Psoas muscle (tissue), 8 donors: ENCODE measurements around the gene AFDN. TPM values are rescaled to one million over a fixed set of nuclear protein-coding genes. Genes with fewer than 3 reads are reported as not detected.

ENCODE experiments used
- ATAC-seq, 4 donors: fragments of 200-7000 bp; cut with Tn5 transposase; one replicate each; pipeline ENCODE4 v1.9.1; 2020; ENCODE audit warnings: moderate library complexity in 3 of 4, mild to moderate bottlenecking in 2 of 4
- DNase-seq, 2 donors: peaks; one replicate each; pipeline ENCODE4 v3.0.0-alpha.2; 2020
- H3K27ac ChIP-seq: fragments of 200-600 bp; one replicate; pipeline ENCODE4 v1.8.0; 2022
- H3K27me3 ChIP-seq, 3 donors: fragments of 200-600 bp in 1 of 3; one replicate each; pipeline versions ENCODE4 v1.6.1 to v1.8.0; 2013 to 2022; ENCODE audit warnings: low read length in 2 of 3, mild to moderate bottlenecking in 2 of 3, moderate library complexity in 1 of 3; ENCODE audit not compliant: insufficient read depth in 3 of 3
- H3K36me3 ChIP-seq, 2 donors: fragments of 200-600 bp in 1 of 2; one replicate each; pipeline versions ENCODE4 v1.6.1 to v1.8.0; 2013 to 2022; ENCODE audit warnings: low read depth in 1 of 2, mild to moderate bottlenecking in 1 of 2, moderate library complexity in 1 of 2; ENCODE audit not compliant: insufficient read depth in 1 of 2
- H3K4me1 ChIP-seq: fragments of 200-600 bp; one replicate; pipeline ENCODE4 v1.8.0; 2022
- H3K4me3 ChIP-seq: fragments of 200-600 bp; one replicate; pipeline ENCODE4 v1.8.0; 2022; ENCODE audit warnings: mild to moderate bottlenecking
- H3K9me3 ChIP-seq: fragments of 200-600 bp; one replicate; pipeline ENCODE4 v1.8.0; 2022
- WGBS, 3 donors: extraction: QIAGEN DNeasy Blood & Tissue Kit; methylation state at CpG; one replicate each; pipeline versions ENCODE4 v1.1.6 to v1.1.7; 2013; 5-methylcytosine and 5-hydroxymethylcytosine counted together
- intact Hi-C, 2 donors: fragments of 100-400 bp; cut with DNase I; formaldehyde crosslinking; loops; one replicate each; pipeline versions ENCODE4 v1.11.0 to v1.14.2; 2022
- polyA plus RNA-seq, 3 donors: library from polyadenylated mRNA; stranded (reverse); fragments of 200-250 nt; gene quantifications; one replicate each; pipeline ENCODE4 v1.2.3, GENCODE V29; 2013
- total RNA-seq, 4 donors: library from RNA; stranded (reverse); fragmentation: NEBNext Ultra II Directional in 2 of 4; extraction: Animal tissue kit (Norgen Biotek cat#: 25700) in 2 of 4; gene quantifications; one replicate each; pipeline versions ENCODE4 v1.2.1 to v1.2.4, GENCODE V29; 2021 to 2023
- TF ChIP-seq, protein P1 (sequence below): fragments of 200-600 bp; IDR thresholded peaks from one replicate; pipeline ENCODE4 v1.8.0; 2022; ENCODE audit warnings: antibody characterized with exemption
- donor health status: healthy with polysubstance abuse.
- donor health status: DM: no; HTN: no; CAD: no; lungs with moderate emphysema.
- donor health status: Bipolar disorder and iron deficiency.
- donor health status: healthy.
- donor health status: DM: yes; HTN: yes; CAD: no.
- donor health status: DM: no; HTN: no; CAD: no.
- donor health status: DM: no; HTN: no; CAD: no.
- donor health status: DM: yes; HTN: yes; CAD: no.

AFDN gene
- total and polyA plus RNA-seq, 7 donors, result 12.2 to 35.6 (median 32.9) TPM

DNA sequence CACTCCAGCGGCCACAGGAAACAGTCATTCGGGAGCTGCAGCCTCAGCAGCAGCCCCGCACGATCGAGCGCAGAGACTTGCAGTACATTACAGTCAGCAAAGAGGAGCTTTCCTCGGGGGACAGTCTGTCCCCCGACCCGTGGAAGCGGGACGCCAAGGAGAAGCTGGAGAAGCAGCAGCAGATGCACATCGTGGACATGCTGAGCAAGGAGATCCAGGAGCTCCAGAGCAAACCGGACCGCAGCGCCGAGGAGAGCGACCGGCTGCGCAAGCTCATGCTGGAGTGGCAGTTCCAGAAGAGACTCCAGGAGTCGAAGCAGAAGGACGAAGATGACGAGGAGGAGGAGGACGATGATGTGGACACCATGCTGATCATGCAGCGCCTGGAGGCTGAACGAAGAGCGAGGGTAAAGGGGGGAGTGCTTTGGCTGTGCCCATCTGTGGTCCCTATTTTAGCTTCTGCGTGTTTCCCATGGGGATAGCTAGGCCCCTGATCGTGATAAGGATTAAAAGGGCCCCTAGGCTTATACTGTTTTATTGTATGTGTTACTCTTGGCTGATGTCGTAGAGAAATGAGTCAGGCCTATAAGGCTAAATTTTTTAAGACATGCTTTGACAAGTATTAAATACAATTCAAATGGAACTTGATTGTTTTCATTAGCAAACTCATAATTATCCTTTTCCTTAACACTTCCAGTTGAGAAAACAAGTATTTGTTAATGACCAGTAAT lies 125.2 kb downstream of the AFDN start:
- Histone ChIP-seq H3K4me3 (no peak overlapping the region), H3K36me3 (peaks cover 7 to 78% of the 10 kb centered on the region in 2 donors), H3K4me1 (no peaks in the 10 kb centered on the region), H3K27ac (no peak overlapping the region), H3K9me3 (no peaks in the 10 kb centered on the region), H3K27me3 (no peaks in the 10 kb centered on the region)
- TF ChIP-seq, protein P1, sequence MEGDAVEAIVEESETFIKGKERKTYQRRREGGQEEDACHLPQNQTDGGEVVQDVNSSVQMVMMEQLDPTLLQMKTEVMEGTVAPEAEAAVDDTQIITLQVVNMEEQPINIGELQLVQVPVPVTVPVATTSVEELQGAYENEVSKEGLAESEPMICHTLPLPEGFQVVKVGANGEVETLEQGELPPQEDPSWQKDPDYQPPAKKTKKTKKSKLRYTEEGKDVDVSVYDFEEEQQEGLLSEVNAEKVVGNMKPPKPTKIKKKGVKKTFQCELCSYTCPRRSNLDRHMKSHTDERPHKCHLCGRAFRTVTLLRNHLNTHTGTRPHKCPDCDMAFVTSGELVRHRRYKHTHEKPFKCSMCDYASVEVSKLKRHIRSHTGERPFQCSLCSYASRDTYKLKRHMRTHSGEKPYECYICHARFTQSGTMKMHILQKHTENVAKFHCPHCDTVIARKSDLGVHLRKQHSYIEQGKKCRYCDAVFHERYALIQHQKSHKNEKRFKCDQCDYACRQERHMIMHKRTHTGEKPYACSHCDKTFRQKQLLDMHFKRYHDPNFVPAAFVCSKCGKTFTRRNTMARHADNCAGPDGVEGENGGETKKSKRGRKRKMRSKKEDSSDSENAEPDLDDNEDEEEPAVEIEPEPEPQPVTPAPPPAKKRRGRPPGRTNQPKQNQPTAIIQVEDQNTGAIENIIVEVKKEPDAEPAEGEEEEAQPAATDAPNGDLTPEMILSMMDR, result no peak
- no peak for DNase-seq
- 90 to 95% (median 94%) methylated on average over 29 of the region's 29 CpGs for WGBS, 3 donors
- intact Hi-C loops, result no loop called here
- no peak for ATAC-seq

DNA sequence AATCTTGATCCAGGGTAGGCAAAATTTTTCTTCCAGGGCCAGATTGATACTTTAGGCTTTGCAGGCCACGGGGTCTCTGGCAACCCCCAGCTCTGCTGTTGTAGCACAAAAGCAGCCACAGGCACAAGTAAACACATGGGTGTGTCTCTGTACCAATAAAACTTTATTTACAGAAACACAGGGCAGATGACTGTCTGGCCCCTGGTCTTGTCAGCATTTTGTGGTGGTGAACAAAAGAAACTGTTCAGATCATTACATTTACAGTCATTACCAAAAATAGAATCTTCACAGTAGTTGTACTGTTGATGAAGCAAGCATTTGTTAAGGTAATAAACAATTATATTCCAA lies 125.8 kb downstream of the AFDN start:
- TF ChIP-seq, protein P1, result no peak
- H3K4me3 ChIP-seq, result no peak overlapping the region
- intact Hi-C loops, result no loop called here
- no peaks in the 10 kb centered on the region for H3K27me3 ChIP-seq
- no peak for DNase-seq
- H3K27ac ChIP-seq, result no peak overlapping the region
- 83 to 93% (median 88%) methylated on average over 1 of the region's 1 CpG for WGBS, 3 donors
- no peaks in the 10 kb centered on the region for H3K4me1 ChIP-seq
- no peak for ATAC-seq
- H3K36me3 ChIP-seq, result peaks cover 7 to 72% of the 10 kb centered on the region in 2 donors
- no peaks in the 10 kb centered on the region for H3K9me3 ChIP-seq

DNA sequence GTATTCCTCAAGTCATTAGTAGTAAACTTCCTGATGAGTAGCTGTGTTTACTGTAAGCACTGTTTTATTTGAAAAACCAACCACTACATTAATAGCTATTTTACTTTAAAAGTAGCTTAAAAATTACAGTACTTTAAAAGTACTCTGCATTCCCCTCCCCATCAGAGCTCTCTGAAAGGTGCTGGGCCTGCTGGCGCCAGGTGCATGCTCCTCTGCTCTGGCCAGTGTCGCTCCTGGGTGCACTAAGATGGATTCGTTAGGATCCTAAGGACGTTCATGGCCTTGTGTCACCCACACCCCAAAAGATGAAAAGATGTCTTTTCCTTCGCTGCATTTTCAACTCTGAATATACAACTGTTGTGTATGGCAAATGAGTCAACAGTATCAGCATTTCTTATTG lies 126.8 kb downstream of the AFDN start:
- WGBS, 3 donors, result 82 to 92% (median 83%) methylated on average over 5 of the region's 5 CpGs
- Histone ChIP-seq H3K36me3 (peaks cover 4 to 61% of the 10 kb centered on the region in 2 donors), H3K4me3 (no peak overlapping the region), H3K9me3 (no peaks in the 10 kb centered on the region), H3K27me3 (no peaks in the 10 kb centered on the region), H3K27ac (no peak overlapping the region), H3K4me1 (no peaks in the 10 kb centered on the region)
- DNase-seq (no peak), ATAC-seq (no peak)
- TF ChIP-seq, protein P1, result no peak
- intact Hi-C loops, result no loop called here

DNA sequence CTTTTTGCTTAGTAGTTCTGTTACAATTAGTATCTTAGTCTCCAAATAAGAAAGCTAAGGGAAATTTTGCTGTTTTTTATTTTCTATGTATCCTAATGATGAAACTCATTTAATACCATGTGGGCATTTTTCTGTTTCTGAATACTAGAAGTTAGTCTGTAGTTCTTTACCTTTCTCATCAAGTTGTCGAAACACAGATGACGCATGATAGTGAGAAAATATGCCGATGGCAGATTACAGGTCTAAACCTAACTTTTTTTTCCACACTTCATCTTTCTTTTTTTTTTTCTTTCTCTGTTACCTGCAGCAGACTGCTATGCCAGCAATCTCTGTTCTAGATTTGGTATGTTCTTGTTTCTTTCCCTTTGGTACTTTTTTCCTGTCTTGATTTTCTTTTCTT lies 127.4 kb downstream of the AFDN start:
- peaks cover 4 to 55% of the 10 kb centered on the region in 2 donors for H3K36me3 ChIP-seq
- no peak overlapping the region for H3K4me3 ChIP-seq
- no peak overlapping the region for H3K27ac ChIP-seq
- TF ChIP-seq, protein P1, result no peak
- DNase-seq (no peak), ATAC-seq (no peak)
- 84 to 97% (median 95%) methylated on average over 3 of the region's 3 CpGs for WGBS, 3 donors
- H3K27me3 ChIP-seq, result no peaks in the 10 kb centered on the region
- intact Hi-C loops, result no loop called here
- no peaks in the 10 kb centered on the region for H3K4me1 ChIP-seq
- H3K9me3 ChIP-seq, result no peaks in the 10 kb centered on the region

DNA sequence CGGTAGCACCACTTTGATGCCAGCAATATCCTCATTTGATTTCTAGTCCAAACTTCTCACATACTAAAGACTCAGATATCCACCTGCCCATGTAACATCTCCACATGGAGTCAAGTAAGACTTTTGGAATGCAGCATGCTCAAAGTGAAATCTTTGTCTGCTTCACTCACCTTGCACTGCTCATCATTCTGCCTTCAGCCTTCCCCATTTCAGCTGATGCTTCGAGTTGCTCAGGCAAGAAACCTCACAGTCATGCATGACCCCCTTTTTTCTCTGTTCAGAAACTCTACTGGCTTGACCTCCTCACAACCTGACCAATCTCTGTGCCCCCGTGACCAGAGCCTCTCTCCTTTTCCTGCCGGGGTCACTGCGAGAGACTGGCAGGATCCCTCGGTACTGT lies 129.8 kb downstream of the AFDN start:
- 87 to 93% (median 93%) methylated on average over 6 of the region's 6 CpGs for WGBS, 3 donors
- TF ChIP-seq, protein P1, result no peak
- peaks cover 4 to 38% of the 10 kb centered on the region in 2 donors for H3K36me3 ChIP-seq
- no peaks in the 10 kb centered on the region for H3K4me1 ChIP-seq
- H3K9me3 ChIP-seq, result no peaks in the 10 kb centered on the region
- H3K27me3 ChIP-seq, result no peaks in the 10 kb centered on the region
- intact Hi-C loops, result no loop called here
- no peak overlapping the region for H3K27ac ChIP-seq
- H3K4me3 ChIP-seq, result no peak overlapping the region
- DNase-seq (no peak), ATAC-seq (no peak)
